K562 (cell line): ENCODE results near the gene DNAH3. TPM values are rescaled to one million over a fixed set of nuclear protein-coding genes. Genes with fewer than 3 reads are reported as not detected.
A peak's percentile ranks its signal among the peaks of the same experiment; 100 is the strongest.

ENCODE experiments used
- CHD1 ChIP-seq: fragments of 200-600 bp; sonication (generic); IDR thresholded peaks from one replicate; pipeline ENCODE4 v1.6.1; 2012; ENCODE audit warnings: mild to moderate bottlenecking, moderate library complexity, low read length, inconsistent platforms
- CHD2 ChIP-seq: IDR thresholded peaks from 2 replicates; pipeline ENCODE4 v1.6.1; 2011; ENCODE audit warnings: low read depth, low read length
- CHD4 ChIP-seq: fragments of 200-600 bp; sonication (generic); IDR thresholded peaks from 3 replicates; pipeline ENCODE4 v1.6.1; 2012; ENCODE audit warnings: low read depth, mild to moderate bottlenecking, mixed read lengths, low read length, inconsistent platforms; ENCODE audit not compliant: insufficient read depth, insufficient replicate concordance, poor library complexity, severe bottlenecking
- CTBP1 ChIP-seq: fragments of 450-650 bp; IDR thresholded peaks from 2 replicates; pipeline ENCODE4 v1.6.1; 2016; ENCODE audit warnings: borderline replicate concordance
- DIDO1 ChIP-seq: fragments of 450-650 bp; IDR thresholded peaks from 2 replicates; pipeline ENCODE4 v1.6.1; 2016; ENCODE audit warnings: low read depth, missing biosample characterization, missing genetic modification characterization
- ELF2 ChIP-seq: fragments of 250-450 bp; sonication (Bioruptor Pico); IDR thresholded peaks from 2 replicates; pipeline ENCODE4 v1.5.0; 2021; ENCODE audit warnings: mild to moderate bottlenecking
- EP400 ChIP-seq: fragments of 450-650 bp; IDR thresholded peaks from 2 replicates; pipeline ENCODE4 v1.6.1; 2017; ENCODE audit warnings: antibody characterized with exemption, mild to moderate bottlenecking, moderate library complexity
- ETV6 ChIP-seq, 3 experiments: fragments of 150-350 bp in 1 of 3; sonication (generic) in 1 of 3; formaldehyde crosslinking in 1 of 3; IDR thresholded peaks; 2 replicates each; pipeline versions ENCODE4 v1.6.1 to v1.8.0; 2014 to 2022; ENCODE audit warnings: borderline replicate concordance in 2 of 3, low read depth in 2 of 3, antibody characterized with exemption in 1 of 3, low read length in 1 of 3, mild to moderate bottlenecking in 1 of 3, missing genetic modification reagents in 1 of 3
- HCFC1 ChIP-seq: IDR thresholded peaks from 2 replicates; pipeline ENCODE4 v1.6.1; 2012; ENCODE audit warnings: low read depth, low read length, improper control_type of control experiment
- MEF2A ChIP-seq: IDR thresholded peaks from 2 replicates; pipeline ENCODE4 v1.6.1; 2011; ENCODE audit warnings: low read depth, mild to moderate bottlenecking, low read length, moderate library complexity; ENCODE audit not compliant: control insufficient read depth
- POLR2G ChIP-seq: fragments of 200-400 bp; formaldehyde crosslinking; IDR thresholded peaks from 2 replicates; pipeline ENCODE4 v1.6.1; 2017; ENCODE audit warnings: low read depth, mild to moderate bottlenecking, antibody characterized with exemption, low read length, moderate library complexity
- SLC30A9 ChIP-seq: fragments of 250-450 bp; sonication (Bioruptor Pico); IDR thresholded peaks from 2 replicates; pipeline ENCODE4 v1.8.0; 2022; ENCODE audit warnings: mild to moderate bottlenecking, moderate library complexity
- XRCC4 ChIP-seq: IDR thresholded peaks from one replicate; pipeline ENCODE4 v1.6.1; 2011; ENCODE audit not compliant: insufficient read depth, insufficient read length; ENCODE audit errors: extremely low read depth
- ZEB2 ChIP-seq: fragments of 450-650 bp; IDR thresholded peaks from 2 replicates; pipeline ENCODE4 v1.6.1; 2016
- ZNF165 ChIP-seq: fragments of 250-450 bp; sonication (Bioruptor Pico); IDR thresholded peaks from 2 replicates; pipeline ENCODE4 v1.4.0; 2020; ENCODE audit warnings: borderline replicate concordance
- ZNF224 ChIP-seq: sonication (generic); formaldehyde crosslinking; IDR thresholded peaks from 2 replicates; pipeline ENCODE4 v1.8.0; 2022; ENCODE audit warnings: mild to moderate bottlenecking, missing genetic modification reagents
- ZNF76 ChIP-seq: fragments of 250-450 bp; sonication (Bioruptor Pico); IDR thresholded peaks from 2 replicates; pipeline ENCODE4 v1.4.0; 2020; ENCODE audit warnings: mild to moderate bottlenecking, moderate library complexity, borderline replicate concordance
- ZZZ3 ChIP-seq: fragments of 450-650 bp; IDR thresholded peaks from 2 replicates; pipeline ENCODE4 v1.6.1; 2016; ENCODE audit warnings: antibody characterized with exemption, mild to moderate bottlenecking, moderate library complexity
- polyA plus RNA-seq, 8 experiments: library from polyadenylated mRNA; depleted of rRNA in 4 of 8; stranded (reverse) in 5 of 8; unstranded in 3 of 8; fragments of >200 nt; fragmentation: Nextera tagmentation in 2 of 8; fragmentation: Illumina TruSeq in 1 of 8; extraction: Ambion mirVana in 2 of 8; extraction: Trizol in 1 of 8; gene quantifications; 2 replicates each; pipeline versions ENCODE4 v1.2.1 to v1.2.3, GENCODE V29; 2011 to 2014; ENCODE audit warnings: inconsistent platforms in 1 of 8, missing spikeins in 1 of 8
- total RNA-seq, 7 experiments: library from RNA; depleted of rRNA in 6 of 7; stranded (reverse); fragments of >200 nt in 6 of 7; fragmentation: Illumina TruSeq in 2 of 7; extraction: Trizol in 2 of 7; gene quantifications; 2 replicates each; pipeline versions ENCODE4 v1.2.1 to v1.2.3, GENCODE V29; 2011 to 2021; ENCODE audit warnings: low replicate concordance in 1 of 7
- TF ChIP-seq, protein P1 (sequence below): fragments of 450-650 bp; IDR thresholded peaks from 2 replicates; pipeline ENCODE4 v1.6.1; 2016; ENCODE audit warnings: mild to moderate bottlenecking
- TF ChIP-seq, protein P2 (sequence below): fragments of 450-650 bp; formaldehyde crosslinking; IDR thresholded peaks from 2 replicates; pipeline ENCODE4 v1.4.0; 2020; ENCODE audit warnings: mild to moderate bottlenecking, moderate library complexity
- TF ChIP-seq, protein P3 (sequence below): fragments of 450-650 bp; formaldehyde crosslinking; IDR thresholded peaks from 2 replicates; pipeline ENCODE4 v1.4.0; 2022; ENCODE audit warnings: missing genetic modification characterization

DNAH3 gene
- total and polyA plus RNA-seq, 9 of the 15 experiments (the other 6 are each of a cell fraction or from before 2014, with no cell fraction given), result 0.32 to 0.84 (median 0.44) TPM

DNA sequence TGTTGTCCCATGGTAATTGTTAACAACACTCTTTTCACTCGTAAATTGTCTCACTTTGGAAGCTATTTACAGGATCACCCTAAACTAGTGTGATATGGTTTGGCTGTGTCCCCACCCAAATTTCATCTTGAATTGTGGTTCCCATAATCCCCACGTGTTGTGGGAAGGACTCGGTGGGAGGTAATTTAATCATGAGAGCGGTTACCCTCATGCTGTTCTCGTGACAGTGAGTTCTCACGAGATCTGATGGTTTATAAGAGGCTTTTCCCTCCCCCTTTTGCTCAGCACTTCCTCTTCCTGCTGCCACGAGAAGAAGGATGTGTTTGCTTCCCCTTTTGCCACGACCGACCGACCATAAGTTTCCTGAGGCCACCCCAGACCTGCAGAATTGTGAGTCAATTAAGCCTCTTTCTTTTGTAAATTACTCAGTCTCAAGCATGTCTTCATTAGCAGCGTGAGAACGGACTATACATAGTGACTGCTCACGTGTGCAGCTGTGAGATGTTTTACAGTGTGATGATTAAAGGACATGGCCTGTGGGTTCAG lies 34.4 kb downstream of the DNAH3 start (continued):
- TF ChIP-seq, protein P1, sequence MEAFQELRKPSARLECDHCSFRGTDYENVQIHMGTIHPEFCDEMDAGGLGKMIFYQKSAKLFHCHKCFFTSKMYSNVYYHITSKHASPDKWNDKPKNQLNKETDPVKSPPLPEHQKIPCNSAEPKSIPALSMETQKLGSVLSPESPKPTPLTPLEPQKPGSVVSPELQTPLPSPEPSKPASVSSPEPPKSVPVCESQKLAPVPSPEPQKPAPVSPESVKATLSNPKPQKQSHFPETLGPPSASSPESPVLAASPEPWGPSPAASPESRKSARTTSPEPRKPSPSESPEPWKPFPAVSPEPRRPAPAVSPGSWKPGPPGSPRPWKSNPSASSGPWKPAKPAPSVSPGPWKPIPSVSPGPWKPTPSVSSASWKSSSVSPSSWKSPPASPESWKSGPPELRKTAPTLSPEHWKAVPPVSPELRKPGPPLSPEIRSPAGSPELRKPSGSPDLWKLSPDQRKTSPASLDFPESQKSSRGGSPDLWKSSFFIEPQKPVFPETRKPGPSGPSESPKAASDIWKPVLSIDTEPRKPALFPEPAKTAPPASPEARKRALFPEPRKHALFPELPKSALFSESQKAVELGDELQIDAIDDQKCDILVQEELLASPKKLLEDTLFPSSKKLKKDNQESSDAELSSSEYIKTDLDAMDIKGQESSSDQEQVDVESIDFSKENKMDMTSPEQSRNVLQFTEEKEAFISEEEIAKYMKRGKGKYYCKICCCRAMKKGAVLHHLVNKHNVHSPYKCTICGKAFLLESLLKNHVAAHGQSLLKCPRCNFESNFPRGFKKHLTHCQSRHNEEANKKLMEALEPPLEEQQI, result peak; percentile 65
- no peak for TF ChIP-seq XRCC4
- TF ChIP-seq ZEB2, result no peak
- no peak for TF ChIP-seq ZNF165 (CRISPR knock-in tag)
- TF ChIP-seq, protein P2, sequence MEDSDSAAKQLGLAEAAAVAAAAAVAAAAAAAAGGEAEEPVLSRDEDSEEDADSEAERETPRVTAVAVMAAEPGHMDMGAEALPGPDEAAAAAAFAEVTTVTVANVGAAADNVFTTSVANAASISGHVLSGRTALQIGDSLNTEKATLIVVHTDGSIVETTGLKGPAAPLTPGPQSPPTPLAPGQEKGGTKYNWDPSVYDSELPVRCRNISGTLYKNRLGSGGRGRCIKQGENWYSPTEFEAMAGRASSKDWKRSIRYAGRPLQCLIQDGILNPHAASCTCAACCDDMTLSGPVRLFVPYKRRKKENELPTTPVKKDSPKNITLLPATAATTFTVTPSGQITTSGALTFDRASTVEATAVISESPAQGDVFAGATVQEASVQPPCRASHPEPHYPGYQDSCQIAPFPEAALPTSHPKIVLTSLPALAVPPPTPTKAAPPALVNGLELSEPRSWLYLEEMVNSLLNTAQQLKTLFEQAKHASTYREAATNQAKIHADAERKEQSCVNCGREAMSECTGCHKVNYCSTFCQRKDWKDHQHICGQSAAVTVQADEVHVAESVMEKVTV (CRISPR knock-in tag), result no peak
- 0 out of 2 replicates have a peak, but pooled peaks have one; percentile 18 for TF ChIP-seq POLR2G
- no peak for TF ChIP-seq HCFC1
- 0 out of 2 replicates have a peak, but pooled peaks have one; percentile 26 for TF ChIP-seq DIDO1 (tag)
- peak; percentile 95 for TF ChIP-seq CHD2
- TF ChIP-seq MEF2A, result no peak
- TF ChIP-seq CHD4, result no peak
- TF ChIP-seq CHD1, result no peak
- TF ChIP-seq ZNF224 (CRISPR knock-in tag), result no peak
- peak; percentile 69 for TF ChIP-seq EP400
- peak; percentile 64 for TF ChIP-seq CTBP1
- TF ChIP-seq, protein P3, sequence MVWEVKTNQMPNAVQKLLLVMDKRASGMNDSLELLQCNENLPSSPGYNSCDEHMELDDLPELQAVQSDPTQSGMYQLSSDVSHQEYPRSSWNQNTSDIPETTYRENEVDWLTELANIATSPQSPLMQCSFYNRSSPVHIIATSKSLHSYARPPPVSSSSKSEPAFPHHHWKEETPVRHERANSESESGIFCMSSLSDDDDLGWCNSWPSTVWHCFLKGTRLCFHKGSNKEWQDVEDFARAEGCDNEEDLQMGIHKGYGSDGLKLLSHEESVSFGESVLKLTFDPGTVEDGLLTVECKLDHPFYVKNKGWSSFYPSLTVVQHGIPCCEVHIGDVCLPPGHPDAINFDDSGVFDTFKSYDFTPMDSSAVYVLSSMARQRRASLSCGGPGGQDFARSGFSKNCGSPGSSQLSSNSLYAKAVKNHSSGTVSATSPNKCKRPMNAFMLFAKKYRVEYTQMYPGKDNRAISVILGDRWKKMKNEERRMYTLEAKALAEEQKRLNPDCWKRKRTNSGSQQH, result no peak
- no peak for TF ChIP-seq SLC30A9 (CRISPR knock-in tag)
- TF ChIP-seq ELF2, result 0 out of 2 replicates have a peak, but pooled peaks have one; percentile 37
- no peak for TF ChIP-seq ZNF76 (CRISPR knock-in tag)
- no peak for TF ChIP-seq ZZZ3
- 0 out of 4 replicates have a peak, but pooled peaks of 1 of the 2 experiments have one; percentile 34 for TF ChIP-seq ETV6 (IDR thresholded peaks at IDR 0.05; ENCODE audit: borderline replicate concordance in 1 of 2, low read depth in 2 of 2, low read length in 1 of 2)
- TF ChIP-seq ETV6 (CRISPR knock-in tag; IDR thresholded peaks at IDR 0.05; ENCODE audit: borderline replicate concordance), result no peak
